Calu3 (cell line): ENCODE data around the gene GAS6. TPM values are rescaled to one million over a fixed set of nuclear protein-coding genes. Genes with fewer than 3 reads are reported as not detected.
"Not testable (repeated sequence)": the region's sequence is repeated elsewhere in the genome, so short reads cannot be mapped to it uniquely, and the experiment has no call there.

Source experiments
- BruUV-seq: library from RNA; stranded (reverse); fragments of 400-500 nt; replicated peaks from 2 replicates; lab custom pipeline; 2021; lab: Mats Ljungman, UMichigan
- CTCF ChIA-PET: fragments of 300-600 bp; sonication (Branson Sonifier 250); formaldehyde crosslinking; loops from one replicate; lab custom pipeline; 2022; ENCODE audit warnings: antibody characterized with exemption; lab: Charles Lee
- DNase-seq: peaks from one replicate; pipeline ENCODE4 v3.0.0; 2022
- H3K27ac Mint-ChIP-seq: one replicate; pipeline ENCODE4 v1.8.0; 2022; ENCODE audit warnings: mixed read lengths; ENCODE audit not compliant: unreplicated experiment
- H3K27me3 Mint-ChIP-seq: one replicate; pipeline ENCODE4 v1.8.0; 2022; ENCODE audit warnings: mixed read lengths; ENCODE audit not compliant: unreplicated experiment
- H3K36me3 Mint-ChIP-seq: one replicate; pipeline ENCODE4 v1.8.0; 2022; ENCODE audit warnings: mild to moderate bottlenecking, moderate library complexity, mixed read lengths; ENCODE audit not compliant: insufficient read depth, unreplicated experiment
- H3K4me1 Mint-ChIP-seq: one replicate; pipeline ENCODE4 v1.8.0; 2022; ENCODE audit warnings: mild to moderate bottlenecking, low read depth, mixed read lengths; ENCODE audit not compliant: unreplicated experiment
- H3K4me3 Mint-ChIP-seq: one replicate; pipeline ENCODE4 v1.8.0; 2022; ENCODE audit warnings: mild to moderate bottlenecking, low read depth, moderate library complexity, mixed read lengths; ENCODE audit not compliant: unreplicated experiment
- H3K9me3 Mint-ChIP-seq: one replicate; pipeline ENCODE4 v1.8.0; 2022; ENCODE audit warnings: low read depth, mixed read lengths; ENCODE audit not compliant: unreplicated experiment
- intact Hi-C: fragments of 100-400 bp; cut with micrococcal nuclease; formaldehyde crosslinking; loops from one replicate; pipeline ENCODE4 v1.10.0; 2022; ENCODE audit not compliant: unreplicated experiment
- total RNA-seq: library from RNA; stranded (reverse); gene quantifications from 2 replicates; pipeline ENCODE4 v1.2.3, GENCODE V29; 2022
- TF ChIP-seq, protein P1 (sequence below): fragments of 200-600 bp; IDR thresholded peaks from one replicate; pipeline ENCODE4 v1.8.0; 2022; ENCODE audit warnings: antibody characterized with exemption; ENCODE audit not compliant: unreplicated experiment

The GAS6 gene
- total RNA-seq, 1 experiment from 2014 or later, result 0.42 TPM

DNA sequence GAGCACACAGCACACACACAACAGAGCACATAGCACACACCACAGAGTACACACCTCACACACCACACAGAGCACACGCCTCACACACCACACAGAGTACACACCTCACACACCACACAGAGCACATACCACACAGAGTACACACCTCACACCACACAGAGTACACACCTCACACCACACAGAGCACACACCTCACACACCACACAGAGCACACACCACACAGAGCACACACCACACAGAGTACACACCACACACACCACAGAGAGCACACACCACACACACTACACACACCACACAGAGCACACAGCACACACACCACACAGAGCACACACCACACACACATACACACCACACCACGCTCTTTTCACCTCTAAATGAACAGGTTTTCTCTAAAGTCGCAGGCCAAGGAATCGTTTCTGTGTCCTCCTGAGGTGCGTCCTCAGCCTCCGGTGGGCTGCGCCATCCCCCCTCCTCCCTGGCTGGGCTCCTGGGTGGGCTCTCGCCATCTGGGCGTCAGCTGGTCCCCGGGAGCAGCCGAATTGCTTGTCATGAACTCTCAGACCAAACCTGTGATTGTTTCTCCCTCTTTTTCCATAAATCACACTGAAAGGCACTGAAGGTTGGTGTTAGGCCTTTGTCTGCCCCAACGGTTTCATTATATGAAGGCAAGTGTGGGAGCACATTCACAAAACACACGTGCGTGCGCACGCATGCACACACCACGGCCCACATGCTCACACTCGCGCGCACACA is 67.5 kb downstream of the GAS6 start:
- H3K4me1 Mint-ChIP-seq, result no peaks in the 10 kb centered on the region
- TF ChIP-seq, protein P1, sequence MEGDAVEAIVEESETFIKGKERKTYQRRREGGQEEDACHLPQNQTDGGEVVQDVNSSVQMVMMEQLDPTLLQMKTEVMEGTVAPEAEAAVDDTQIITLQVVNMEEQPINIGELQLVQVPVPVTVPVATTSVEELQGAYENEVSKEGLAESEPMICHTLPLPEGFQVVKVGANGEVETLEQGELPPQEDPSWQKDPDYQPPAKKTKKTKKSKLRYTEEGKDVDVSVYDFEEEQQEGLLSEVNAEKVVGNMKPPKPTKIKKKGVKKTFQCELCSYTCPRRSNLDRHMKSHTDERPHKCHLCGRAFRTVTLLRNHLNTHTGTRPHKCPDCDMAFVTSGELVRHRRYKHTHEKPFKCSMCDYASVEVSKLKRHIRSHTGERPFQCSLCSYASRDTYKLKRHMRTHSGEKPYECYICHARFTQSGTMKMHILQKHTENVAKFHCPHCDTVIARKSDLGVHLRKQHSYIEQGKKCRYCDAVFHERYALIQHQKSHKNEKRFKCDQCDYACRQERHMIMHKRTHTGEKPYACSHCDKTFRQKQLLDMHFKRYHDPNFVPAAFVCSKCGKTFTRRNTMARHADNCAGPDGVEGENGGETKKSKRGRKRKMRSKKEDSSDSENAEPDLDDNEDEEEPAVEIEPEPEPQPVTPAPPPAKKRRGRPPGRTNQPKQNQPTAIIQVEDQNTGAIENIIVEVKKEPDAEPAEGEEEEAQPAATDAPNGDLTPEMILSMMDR, result no peak
- no peak overlapping the region for H3K4me3 Mint-ChIP-seq
- BruUV-seq, result no TSS peak
- DNase-seq, result no peak
- H3K36me3 Mint-ChIP-seq, result no peaks in the 10 kb centered on the region
- H3K27ac Mint-ChIP-seq, result no peak overlapping the region
- H3K9me3 Mint-ChIP-seq, result no peaks in the 10 kb centered on the region
- H3K27me3 Mint-ChIP-seq, result no peaks in the 10 kb centered on the region
- CTCF ChIA-PET, result no interaction called here
- intact Hi-C loops, result no loop called here

DNA sequence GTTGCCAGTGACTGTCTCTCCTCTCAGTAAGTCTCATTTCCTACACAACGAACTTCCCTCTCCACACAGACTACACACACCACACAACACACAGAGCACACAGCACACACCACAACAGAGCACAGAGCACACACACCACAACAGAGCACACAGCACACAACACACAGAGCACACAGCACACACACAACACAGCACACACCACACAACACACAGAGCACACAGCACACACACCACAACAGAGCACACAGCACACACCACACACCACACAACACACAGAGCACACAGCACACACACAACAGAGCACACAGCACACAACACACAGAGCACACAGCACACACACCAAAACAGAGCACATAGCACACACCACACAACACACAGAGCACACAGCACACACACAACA is 68.5 kb downstream of the GAS6 start:
- H3K27me3 Mint-ChIP-seq, intact Hi-C loops, H3K4me3 Mint-ChIP-seq, CTCF ChIA-PET, H3K36me3 Mint-ChIP-seq, DNase-seq, H3K27ac Mint-ChIP-seq, BruUV-seq, H3K9me3 Mint-ChIP-seq, H3K4me1 Mint-ChIP-seq: not testable (repeated sequence)

DNA sequence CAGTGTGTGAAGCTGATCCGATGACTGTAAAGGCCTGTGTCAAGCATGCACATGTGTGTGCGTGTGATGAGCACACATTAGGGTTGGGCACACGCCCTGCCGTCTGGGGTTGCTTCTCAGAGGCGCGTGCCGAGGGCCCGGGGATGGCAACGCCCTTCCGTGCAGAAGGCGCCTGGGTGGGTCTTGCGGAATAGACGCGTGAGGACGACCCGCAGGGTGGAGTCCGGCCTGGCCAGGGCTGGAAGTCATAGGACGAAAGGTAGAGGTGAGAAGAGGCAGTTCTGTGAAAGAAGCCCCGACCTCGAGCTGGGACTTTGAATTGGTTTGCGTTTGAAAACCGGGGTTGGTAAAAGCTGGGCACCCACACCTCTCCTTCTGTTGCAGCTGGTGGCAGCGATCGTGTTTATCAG is 69.1 kb downstream of the GAS6 start:
- CTCF ChIA-PET, result no interaction called here
- no peak overlapping the region for H3K27ac Mint-ChIP-seq
- TF ChIP-seq, protein P1, result no peak
- intact Hi-C loops, result no loop called here
- no peak overlapping the region for H3K4me3 Mint-ChIP-seq
- H3K36me3 Mint-ChIP-seq, result no peaks in the 10 kb centered on the region
- no TSS peak for BruUV-seq
- no peaks in the 10 kb centered on the region for H3K9me3 Mint-ChIP-seq
- DNase-seq, result no peak
- no peaks in the 10 kb centered on the region for H3K27me3 Mint-ChIP-seq
- no peaks in the 10 kb centered on the region for H3K4me1 Mint-ChIP-seq

DNA sequence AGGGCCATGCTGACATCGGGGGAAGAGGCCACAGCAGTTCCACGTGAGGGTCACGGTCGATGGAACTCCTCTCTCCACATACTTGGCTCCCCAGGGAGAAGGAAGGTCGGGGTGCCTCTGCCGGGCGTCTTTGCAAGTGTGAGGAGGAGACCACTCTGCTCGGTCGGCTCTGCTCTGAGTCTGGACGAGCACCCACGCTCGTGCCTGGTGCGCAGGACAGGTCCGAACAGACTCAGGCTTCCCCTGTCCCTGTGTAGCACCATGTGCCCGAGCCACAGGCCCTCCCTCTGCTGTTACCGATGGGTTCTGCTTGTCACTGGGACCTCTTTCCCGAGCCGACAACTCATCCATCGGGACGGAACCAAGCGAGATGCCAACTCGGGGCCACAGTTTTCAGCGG is 69.8 kb downstream of the GAS6 start:
- Mint-ChIP-seq H3K27me3 (no peaks in the 10 kb centered on the region), H3K36me3 (no peaks in the 10 kb centered on the region), H3K4me3 (no peak overlapping the region), H3K27ac (no peak overlapping the region), H3K4me1 (no peaks in the 10 kb centered on the region), H3K9me3 (no peaks in the 10 kb centered on the region)
- CTCF ChIA-PET, result no interaction called here
- intact Hi-C loops, result no loop called here
- no peak for DNase-seq
- no TSS peak for BruUV-seq
- TF ChIP-seq, protein P1, result no peak

DNA sequence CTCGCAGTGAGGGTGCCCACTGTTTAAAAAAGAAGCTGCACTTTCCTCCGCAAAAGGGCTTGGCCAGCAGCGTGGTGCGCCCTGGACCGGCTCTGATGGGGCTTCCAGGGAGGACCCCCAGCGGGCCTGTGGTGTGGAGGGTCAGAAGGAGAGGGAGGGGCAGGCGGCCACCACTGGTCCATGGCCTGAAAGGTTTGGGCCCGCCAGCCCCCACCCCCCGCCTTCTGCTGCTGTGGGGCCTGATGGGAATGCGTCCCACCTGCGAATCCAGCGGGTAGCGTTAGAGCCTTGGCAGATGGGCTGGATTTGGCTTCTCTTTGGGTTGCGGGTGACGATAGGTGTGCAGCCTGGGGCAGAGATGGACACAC is 70.2 kb downstream of the GAS6 start:
- BruUV-seq, result no TSS peak

More for the DNA sequence above, 70.2 kb downstream of the GAS6 start:
- TF ChIP-seq, protein P1, result no peak
- no peak for DNase-seq
- H3K9me3 Mint-ChIP-seq, result no peaks in the 10 kb centered on the region
- H3K36me3 Mint-ChIP-seq, result no peaks in the 10 kb centered on the region
- no peaks in the 10 kb centered on the region for H3K27me3 Mint-ChIP-seq
- H3K4me3 Mint-ChIP-seq, result no peak overlapping the region
- intact Hi-C loops, result no loop called here
- CTCF ChIA-PET, result no interaction called here
- no peak overlapping the region for H3K27ac Mint-ChIP-seq
- no peaks in the 10 kb centered on the region for H3K4me1 Mint-ChIP-seq
